SK-N-SH (cell line): ENCODE results near the gene ING5. TPM values are rescaled to one million over a fixed set of nuclear protein-coding genes. Genes with fewer than 3 reads are reported as not detected.
A peak's percentile ranks its signal among the peaks of the same experiment; 100 is the strongest.

Experiments
- CTCF ChIA-PET: fragments of 300-600, 350-600 bp; formaldehyde crosslinking; extraction: SDS; loops from one replicate; lab custom pipeline; 2021; lab: Yijun Ruan, JAX
- POLR2A ChIA-PET: fragments of 350-600 bp; sonication (Branson Sonifier 250); formaldehyde crosslinking; extraction: SDS; loops from one replicate; lab custom pipeline; 2020; ENCODE audit warnings: antibody characterized with exemption, inconsistent platforms; lab: Yijun Ruan, JAX
- DNase-seq: peaks from one replicate; pipeline ENCODE4 v3.0.0; 2012
- H2AFZ ChIP-seq: fragments of 200-600 bp; sonication (generic); 2 replicates; pipeline ENCODE4 v1.8.1; 2016; ENCODE audit warnings: antibody characterized with exemption, mild to moderate bottlenecking, low read depth
- H3F3A ChIP-seq: fragments of 200-600 bp; sonication (generic); replicated peaks from 2 replicates; pipeline ENCODE3; 2016; ENCODE audit warnings: antibody characterized with exemption, mild to moderate bottlenecking; ENCODE audit not compliant: insufficient read depth
- H3K27ac ChIP-seq, 2 experiments: fragments of 200-500 bp in 1 of 2; fragments of 200-600 bp in 1 of 2; sonication (Bioruptor generic) in 1 of 2; sonication (generic), shearing (Covaris generic) in 1 of 2; 2 replicates each; pipeline versions ENCODE4 v1.5.1 to v1.6.1; 2014 to 2016; ENCODE audit warnings: low read depth in 2 of 2, inconsistent platforms in 1 of 2, low read length in 1 of 2, mild to moderate bottlenecking in 1 of 2, mixed read lengths in 1 of 2
- H3K27me3 ChIP-seq: fragments of 200-600 bp; sonication (generic), shearing (Covaris generic); 2 replicates; pipeline ENCODE4 v1.6.1; 2016; ENCODE audit warnings: mixed run types; ENCODE audit not compliant: insufficient read depth
- H3K36me3 ChIP-seq, 2 experiments: fragments of 200-500 bp in 1 of 2; fragments of 200-600 bp in 1 of 2; sonication (Bioruptor generic) in 1 of 2; sonication (generic) in 1 of 2; replicated peaks in 1 of 2; 2 replicates each; pipeline versions ENCODE3 to v1.5.1; 2014 to 2016; ENCODE audit warnings: low read length in 1 of 2, mild to moderate bottlenecking in 1 of 2; ENCODE audit not compliant: insufficient read depth in 2 of 2, control insufficient read depth in 1 of 2
- H3K4me1 ChIP-seq, 2 experiments: fragments of 200-500 bp in 1 of 2; fragments of 200-600 bp in 1 of 2; sonication (Bioruptor generic) in 1 of 2; sonication (generic), shearing (Covaris generic) in 1 of 2; 2 replicates each; pipeline versions ENCODE4 v1.5.1 to v1.6.1; 2014 to 2016; ENCODE audit warnings: low read depth in 1 of 2, low read length in 1 of 2, mixed run types in 1 of 2; ENCODE audit not compliant: insufficient read depth in 2 of 2, control insufficient read depth in 1 of 2
- H3K4me2 ChIP-seq: fragments of 200-600 bp; sonication (generic), shearing (Covaris generic); 2 replicates; pipeline ENCODE4 v1.6.1; 2017; ENCODE audit warnings: mixed run types
- H3K4me3 ChIP-seq, 2 experiments: fragments of 200-500 bp in 1 of 2; fragments of 200-600 bp in 1 of 2; sonication (Bioruptor generic) in 1 of 2; sonication (generic), shearing (Covaris generic) in 1 of 2; 2 replicates each; pipeline versions ENCODE4 v1.5.1 to v1.8.1; 2014 to 2016; ENCODE audit warnings: low read depth in 2 of 2, inconsistent platforms in 1 of 2, low read length in 1 of 2, mild to moderate bottlenecking in 1 of 2, mixed read lengths in 1 of 2, moderate library complexity in 1 of 2
- H3K79me2 ChIP-seq: fragments of 200-600 bp; sonication (generic); 2 replicates; pipeline ENCODE4 v1.8.1; 2017; ENCODE audit warnings: mild to moderate bottlenecking; ENCODE audit not compliant: insufficient read depth
- H3K9ac ChIP-seq: fragments of 200-600 bp; sonication (generic); 2 replicates; pipeline ENCODE4 v1.6.1; 2017; ENCODE audit warnings: mixed run types
- H3K9me2 ChIP-seq: fragments of 200-600 bp; sonication (generic); 2 replicates; pipeline ENCODE4 v1.6.1; 2017; ENCODE audit warnings: mixed run types
- H3K9me3 ChIP-seq: fragments of 200-600 bp; sonication (generic); 2 replicates; pipeline ENCODE4 v1.6.1; 2017; ENCODE audit warnings: mixed run types, mild to moderate bottlenecking, moderate library complexity
- H4K20me1 ChIP-seq: fragments of 200-600 bp; sonication (generic); 2 replicates; pipeline ENCODE4 v1.6.1; 2017; ENCODE audit warnings: mild to moderate bottlenecking, mixed run types; ENCODE audit not compliant: insufficient read depth
- CHD2 ChIP-seq: fragments of 150-350 bp; IDR thresholded peaks from 2 replicates; pipeline ENCODE4 v1.6.1; 2018; ENCODE audit warnings: low read length; ENCODE audit not compliant: partially characterized antibody
- CTCF ChIP-seq: fragments of 200-600 bp; sonication (generic); IDR thresholded peaks from 2 replicates; pipeline ENCODE4 v1.6.1; 2017; ENCODE audit warnings: antibody characterized with exemption, mild to moderate bottlenecking, moderate library complexity
- ELF1 ChIP-seq: IDR thresholded peaks from 2 replicates; pipeline ENCODE4 v1.4.0; 2012
- EP300 ChIP-seq, 2 experiments: IDR thresholded peaks; 2 replicates each; pipeline versions ENCODE4 v1.4.0 to v1.6.1; 2012; ENCODE audit warnings: borderline replicate concordance in 1 of 2, low read depth in 1 of 2, low read length in 1 of 2
- FOXM1 ChIP-seq: IDR thresholded peaks from 2 replicates; pipeline ENCODE4 v1.4.0; 2012; ENCODE audit warnings: low read depth, mild to moderate bottlenecking
- GABPA ChIP-seq: IDR thresholded peaks from 2 replicates; pipeline ENCODE4 v1.4.0; 2012; ENCODE audit warnings: low read depth, mild to moderate bottlenecking
- GATA2 ChIP-seq: sonication (generic); formaldehyde crosslinking; IDR thresholded peaks from 2 replicates; pipeline ENCODE4 v1.5.0; 2020; ENCODE audit warnings: mild to moderate bottlenecking, missing genetic modification reagents
- IRF3 ChIP-seq: fragments of 150-350 bp; IDR thresholded peaks from 2 replicates; pipeline ENCODE4 v1.6.1; 2016; ENCODE audit warnings: mild to moderate bottlenecking, low read depth, low read length
- JUND ChIP-seq: IDR thresholded peaks from 2 replicates; pipeline ENCODE4 v1.4.0; 2012
- MEF2A ChIP-seq: IDR thresholded peaks from 2 replicates; pipeline ENCODE4 v1.4.0; 2012; ENCODE audit warnings: low read depth, borderline replicate concordance
- MXI1 ChIP-seq: IDR thresholded peaks from 2 replicates; pipeline ENCODE4 v1.6.1; 2012; ENCODE audit warnings: mild to moderate bottlenecking, low read depth, low read length, improper control_type of control experiment
- NFIC ChIP-seq: IDR thresholded peaks from 2 replicates; pipeline ENCODE4 v1.4.0; 2012; ENCODE audit warnings: borderline replicate concordance
- PBX3 ChIP-seq: IDR thresholded peaks from 2 replicates; pipeline ENCODE4; 2012
- POLR2AphosphoS5 ChIP-seq: IDR thresholded peaks from 2 replicates; pipeline ENCODE4 v1.6.1; 2012; ENCODE audit warnings: low read depth, low read length
- RAD21 ChIP-seq: IDR thresholded peaks from 2 replicates; pipeline ENCODE4 v1.6.1; 2012; ENCODE audit warnings: mild to moderate bottlenecking, low read length
- RXRA ChIP-seq: IDR thresholded peaks from 2 replicates; pipeline ENCODE4 v1.4.0; 2012; ENCODE audit warnings: low read depth, mild to moderate bottlenecking, borderline replicate concordance
- SMC3 ChIP-seq: IDR thresholded peaks from 2 replicates; pipeline ENCODE4 v1.6.1; 2012; ENCODE audit warnings: low read depth, low read length, improper control_type of control experiment
- TAF1 ChIP-seq: IDR thresholded peaks from 2 replicates; pipeline ENCODE4 v1.6.1; 2012; ENCODE audit warnings: low read depth, mild to moderate bottlenecking, low read length, moderate library complexity, borderline replicate concordance
- TEAD4 ChIP-seq: IDR thresholded peaks from 2 replicates; pipeline ENCODE4 v1.4.0; 2012; ENCODE audit warnings: mild to moderate bottlenecking, borderline replicate concordance; ENCODE audit not compliant: insufficient read depth
- USF1 ChIP-seq: IDR thresholded peaks from 2 replicates; pipeline ENCODE4 v1.4.0; 2012; ENCODE audit warnings: low read depth, borderline replicate concordance
- WGBS: methylation state at CpG from one replicate; pipeline ENCODE4 v1.1.6; 2017; ENCODE audit warnings: low lambda C conversion rate; 5-methylcytosine and 5-hydroxymethylcytosine counted together
- polyA plus RNA-seq, 3 experiments: library from polyadenylated mRNA; depleted of rRNA; stranded (reverse); fragments of >200 nt; gene quantifications; 2 replicates each; pipeline ENCODE4 v1.2.3, GENCODE V29; 2012
- TF ChIP-seq, protein P1 (sequence below): IDR thresholded peaks from 2 replicates; pipeline ENCODE4 v1.6.1; 2012; ENCODE audit warnings: mild to moderate bottlenecking, low read depth, low read length, moderate library complexity

ING5 gene
- polyA plus RNA-seq, 1 of the 3 experiments (the other 2 are of a cell fraction): 56.3 TPM

DNA sequence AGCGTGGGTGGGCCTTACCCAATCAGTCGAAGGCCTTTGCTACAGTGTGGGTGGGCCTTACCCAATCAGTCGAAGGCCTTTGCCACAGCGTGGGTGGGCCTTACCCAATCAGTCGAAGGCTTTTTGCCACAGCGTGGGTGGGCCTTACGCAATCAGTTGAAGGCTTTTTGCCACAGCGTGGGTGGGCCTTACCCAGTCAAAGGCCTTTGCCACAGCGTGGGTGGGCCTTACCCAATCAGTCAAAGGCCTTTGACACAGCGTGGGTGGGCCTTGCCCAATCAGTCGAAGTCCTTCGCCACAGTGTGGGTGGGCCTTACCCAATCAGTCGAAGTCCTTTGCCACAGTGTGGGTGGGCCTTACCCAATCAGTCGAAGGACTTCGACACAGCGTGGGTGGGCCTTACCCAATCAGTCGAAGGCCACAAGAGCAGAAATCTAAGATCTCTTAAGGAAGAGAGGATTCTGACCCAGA is 58.5 kb downstream of the ING5 start (continued):
- TF ChIP-seq SMC3 (no peak), MXI1 (no peak), TEAD4 (no peak), GABPA (no peak)
- TF ChIP-seq, all 33 proteins: peak for 0

DNA sequence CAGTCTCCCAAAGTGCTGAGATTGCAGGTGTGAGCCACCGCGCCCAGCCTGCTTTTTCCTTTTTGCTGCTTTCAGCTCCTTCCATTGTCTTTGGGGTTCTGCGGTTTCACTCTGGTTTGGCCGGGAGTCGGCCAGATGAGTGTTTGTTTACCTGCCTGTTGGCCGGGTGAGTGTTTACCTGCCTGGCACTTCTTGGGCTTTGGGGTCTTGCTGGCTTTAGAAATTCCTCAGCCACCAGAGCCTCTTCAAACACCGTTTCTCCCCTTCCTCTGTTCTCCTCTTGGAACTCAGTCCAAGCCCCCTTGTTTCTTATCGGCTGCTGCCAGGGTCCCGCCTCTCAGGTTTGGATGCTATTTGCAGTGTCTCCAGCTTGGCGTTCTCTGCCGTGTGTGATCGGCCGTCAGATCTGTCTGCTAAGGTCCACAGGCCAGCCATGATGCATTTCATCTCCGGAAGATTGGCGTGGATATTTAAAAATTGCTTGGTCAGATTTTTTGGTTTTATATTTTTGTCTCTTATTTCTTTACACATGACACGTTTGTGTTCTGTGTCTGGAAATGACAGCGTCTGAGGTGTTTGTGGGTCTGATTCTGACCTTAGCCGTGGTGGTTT is 60.6 kb downstream of the ING5 start:
- Histone ChIP-seq H3K9ac (no peak overlapping the region), H2AFZ (no peak overlapping the region), H3K27ac (peak overlapping the region in 1 of 2 experiments; percentile 53; a peak in 2 of 4 replicates), H3K4me2 (no peak overlapping the region), H3K9me3 (no peaks in the 10 kb centered on the region), H3F3A (peaks cover 12% of the 10 kb centered on the region), H3K4me3 (no peak overlapping the region), H3K9me2 (no peaks in the 10 kb centered on the region), H3K79me2 (no peaks in the 10 kb centered on the region), H4K20me1 (no peaks in the 10 kb centered on the region), H3K36me3 (peaks cover 11 to 16% of the 10 kb centered on the region in 2 experiments), H3K4me1 (peaks cover 0 to 27% of the 10 kb centered on the region in 2 experiments; a peak in 1 of 4 replicates), H3K27me3 (no peaks in the 10 kb centered on the region)
- TF ChIP-seq FOXM1 (no peak), PBX3 (no peak), JUND (no peak), NFIC (no peak), RAD21 (no peak), ELF1 (no peak), USF1 (no peak), GATA2 (no peak), CHD2 (no peak), RXRA (no peak), IRF3 (no peak), TAF1 (no peak), MEF2A (no peak), CTCF (no peak), EP300 (IDR thresholded peaks at IDR 0.05; ENCODE audit: borderline replicate concordance in 1 of 2, low read depth in 1 of 2, low read length in 1 of 2) (no peak), GABPA (no peak), POLR2AphosphoS5 (no peak)
- TF ChIP-seq, protein P1, sequence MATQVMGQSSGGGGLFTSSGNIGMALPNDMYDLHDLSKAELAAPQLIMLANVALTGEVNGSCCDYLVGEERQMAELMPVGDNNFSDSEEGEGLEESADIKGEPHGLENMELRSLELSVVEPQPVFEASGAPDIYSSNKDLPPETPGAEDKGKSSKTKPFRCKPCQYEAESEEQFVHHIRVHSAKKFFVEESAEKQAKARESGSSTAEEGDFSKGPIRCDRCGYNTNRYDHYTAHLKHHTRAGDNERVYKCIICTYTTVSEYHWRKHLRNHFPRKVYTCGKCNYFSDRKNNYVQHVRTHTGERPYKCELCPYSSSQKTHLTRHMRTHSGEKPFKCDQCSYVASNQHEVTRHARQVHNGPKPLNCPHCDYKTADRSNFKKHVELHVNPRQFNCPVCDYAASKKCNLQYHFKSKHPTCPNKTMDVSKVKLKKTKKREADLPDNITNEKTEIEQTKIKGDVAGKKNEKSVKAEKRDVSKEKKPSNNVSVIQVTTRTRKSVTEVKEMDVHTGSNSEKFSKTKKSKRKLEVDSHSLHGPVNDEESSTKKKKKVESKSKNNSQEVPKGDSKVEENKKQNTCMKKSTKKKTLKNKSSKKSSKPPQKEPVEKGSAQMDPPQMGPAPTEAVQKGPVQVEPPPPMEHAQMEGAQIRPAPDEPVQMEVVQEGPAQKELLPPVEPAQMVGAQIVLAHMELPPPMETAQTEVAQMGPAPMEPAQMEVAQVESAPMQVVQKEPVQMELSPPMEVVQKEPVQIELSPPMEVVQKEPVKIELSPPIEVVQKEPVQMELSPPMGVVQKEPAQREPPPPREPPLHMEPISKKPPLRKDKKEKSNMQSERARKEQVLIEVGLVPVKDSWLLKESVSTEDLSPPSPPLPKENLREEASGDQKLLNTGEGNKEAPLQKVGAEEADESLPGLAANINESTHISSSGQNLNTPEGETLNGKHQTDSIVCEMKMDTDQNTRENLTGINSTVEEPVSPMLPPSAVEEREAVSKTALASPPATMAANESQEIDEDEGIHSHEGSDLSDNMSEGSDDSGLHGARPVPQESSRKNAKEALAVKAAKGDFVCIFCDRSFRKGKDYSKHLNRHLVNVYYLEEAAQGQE: no peak
- POLR2A ChIA-PET: interaction anchor here (1.1 kb wide), 1 partner anchor 60 kb away, joined by 3 read pairs; the partner anchor contains the start of gene ING5
- WGBS: 70% methylated on average over 14 of the region's 18 CpGs
- peak; percentile 41 for DNase-seq
- CTCF ChIA-PET: interaction anchor here (1.2 to 2.5 kb wide), 4 partner anchors 11 to 116 kb away, joined by 3 to 13 read pairs (median 4); partner anchors contain the start of gene GAL3ST2
